Activated CD4-positive, alpha-beta T cell treated with anti-CD3 and anti-CD28 coated beads, Interleukin-2, amount 50 U/mL, for 1 hour (primary cell): ENCODE results near the gene FICD.
"Not testable (repeated sequence)": the region's sequence is repeated elsewhere in the genome, so short reads cannot be mapped to it uniquely, and the experiment has no call there.

Source experiments
- DNase-seq: peaks from one replicate; pipeline ENCODE4 v3.0.0-alpha.2; 2020

The FICD gene

DNA sequence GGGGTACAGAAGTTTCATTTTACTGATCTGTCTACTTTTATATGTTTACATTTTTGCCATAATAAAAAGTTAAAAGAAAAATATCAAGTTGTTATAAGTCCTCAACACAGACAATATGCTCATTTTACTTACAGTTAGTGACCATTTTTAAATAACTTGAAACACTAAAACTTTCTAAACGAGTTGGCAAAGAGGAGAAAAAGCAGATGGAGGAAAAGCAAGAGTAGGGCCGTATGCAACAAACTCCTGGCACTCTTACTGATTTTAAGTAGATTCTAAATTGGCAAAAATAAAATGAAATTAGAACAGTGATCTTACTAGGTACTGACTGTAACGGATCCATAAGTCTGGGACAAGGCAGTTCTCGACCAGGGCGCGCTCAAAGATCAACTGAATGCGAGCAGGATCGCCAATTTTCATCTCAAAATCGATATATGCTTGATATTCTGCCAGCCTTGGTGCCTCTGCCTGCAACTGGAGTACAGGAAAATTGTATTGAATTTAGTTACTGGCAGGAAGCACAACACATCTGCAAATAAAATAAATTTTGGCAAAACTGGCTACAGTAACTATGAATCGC lies 23.6 kb downstream of the FICD start:
- DNase-seq = no peak

DNA sequence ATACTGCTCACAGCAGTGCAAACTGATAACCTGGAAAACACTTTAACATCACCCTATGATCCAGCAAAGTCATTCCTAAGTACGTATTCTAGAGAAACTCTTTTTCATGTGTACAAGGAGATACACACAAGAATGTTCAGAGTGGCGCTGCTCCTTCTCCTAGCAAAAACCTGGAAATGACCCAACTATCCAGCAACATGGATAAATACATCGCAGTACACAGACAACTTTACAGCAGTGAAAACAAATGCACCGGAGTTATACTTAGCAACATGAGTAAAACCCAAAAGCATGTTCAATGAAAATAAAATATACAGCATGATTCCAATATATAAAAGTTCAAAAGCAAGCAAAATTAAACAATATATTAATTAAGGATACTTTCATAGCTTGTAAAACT lies 27.2 kb downstream of the FICD start:
- DNase-seq = no peak

DNA sequence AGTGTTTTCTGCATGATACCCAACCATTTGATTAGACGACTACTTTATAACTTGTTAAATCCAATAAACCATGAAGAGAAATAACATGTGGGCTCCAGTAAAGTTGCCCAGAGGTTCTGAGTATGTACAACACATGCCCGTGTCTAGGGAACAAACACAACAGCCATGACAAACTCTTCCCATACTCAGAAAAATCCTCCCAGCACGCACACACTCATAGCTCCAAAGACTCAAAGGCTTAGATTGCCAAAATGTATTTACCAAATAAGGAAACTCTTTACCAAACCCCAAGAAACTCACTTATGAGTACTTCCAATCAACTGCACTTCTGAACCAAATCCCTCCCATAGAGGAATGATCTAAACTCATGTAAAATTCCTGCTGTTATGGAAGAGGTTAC lies 28.6 kb downstream of the FICD start:
- DNase-seq = no peak

DNA sequence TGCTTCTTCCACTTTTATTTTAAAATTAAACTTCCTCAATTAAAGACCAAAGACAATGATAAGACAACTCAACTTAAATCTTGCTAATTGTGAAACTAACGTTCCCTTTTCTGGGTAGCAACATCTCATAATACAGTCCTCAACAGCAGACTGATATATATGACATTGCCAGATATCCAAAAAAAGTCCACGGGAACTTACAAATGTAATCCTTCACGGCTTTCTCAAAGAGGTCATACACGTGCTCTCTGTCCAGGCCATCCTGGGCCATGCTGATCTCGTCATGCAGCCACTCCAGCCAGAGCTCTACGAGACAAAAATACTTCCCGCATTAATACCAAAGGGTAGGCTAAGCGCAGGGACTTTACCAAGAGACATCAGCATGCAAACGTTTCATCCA lies 32.6 kb downstream of the FICD start:
- DNase-seq = no peak

DNA sequence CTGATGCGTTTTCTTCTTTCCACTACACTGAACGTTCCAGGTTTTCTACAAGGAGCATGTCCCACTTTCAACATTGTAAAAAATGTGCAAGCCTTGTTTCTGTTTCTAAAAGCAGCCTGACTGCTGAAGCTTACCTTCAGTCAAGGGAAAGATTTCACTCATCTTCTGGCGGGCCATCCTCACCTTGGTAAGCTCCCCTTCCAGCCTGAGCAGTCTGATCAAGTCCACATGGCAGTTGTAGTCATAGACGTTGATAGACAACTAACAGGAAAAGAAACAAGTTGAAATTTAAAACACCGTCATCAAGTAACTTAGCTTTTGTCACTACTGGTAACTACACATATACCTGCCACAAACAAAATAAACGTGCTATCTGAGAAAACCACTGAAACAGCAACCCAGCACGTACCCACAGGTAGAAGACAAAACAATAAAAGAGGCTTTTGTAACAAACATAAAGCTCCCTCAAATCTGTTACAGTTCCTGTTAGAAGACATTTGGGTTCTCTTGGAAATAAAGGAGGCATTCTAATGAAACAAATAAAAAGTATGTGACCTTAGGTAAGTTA lies 34.0 kb downstream of the FICD start:
- no peak for DNase-seq

DNA sequence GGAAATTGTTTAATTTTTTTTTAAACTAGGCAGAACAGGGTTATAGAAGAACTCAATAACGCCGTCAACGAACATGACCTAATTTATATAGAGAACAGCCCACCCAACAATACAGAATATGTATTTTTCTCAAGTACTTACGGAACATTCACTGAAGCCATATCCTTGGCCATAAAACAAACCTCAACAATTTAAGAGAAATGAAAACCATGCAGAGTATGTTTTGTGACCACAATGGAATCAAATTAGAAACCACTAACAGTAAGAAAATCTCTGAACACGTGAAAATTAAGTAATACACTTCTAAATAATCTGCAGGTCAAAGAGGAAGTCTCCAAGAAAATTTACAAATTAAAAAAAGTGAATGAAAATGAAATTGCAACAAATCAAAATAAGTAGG lies 36.5 kb downstream of the FICD start:
- no peak for DNase-seq

DNA sequence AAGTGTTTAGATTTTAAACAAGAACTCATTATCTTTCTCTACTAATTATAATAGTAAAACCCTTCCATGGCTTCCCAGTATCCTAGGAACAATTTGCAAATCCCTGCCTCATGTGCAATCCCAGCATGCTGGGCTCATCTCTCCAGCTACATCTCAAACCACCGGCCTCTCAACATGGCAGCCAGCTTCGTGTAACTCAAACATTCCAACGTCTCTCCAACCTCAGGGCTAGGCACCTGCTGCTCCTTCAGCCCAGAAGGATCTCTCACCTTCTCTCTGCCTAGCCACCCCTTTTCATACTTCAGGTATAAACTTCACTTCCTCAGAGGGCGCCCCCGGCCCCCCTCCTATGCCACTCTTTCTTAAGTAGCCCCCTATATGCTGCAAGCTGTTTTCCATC lies 38.7 kb downstream of the FICD start:
- DNase-seq = no peak

DNA sequence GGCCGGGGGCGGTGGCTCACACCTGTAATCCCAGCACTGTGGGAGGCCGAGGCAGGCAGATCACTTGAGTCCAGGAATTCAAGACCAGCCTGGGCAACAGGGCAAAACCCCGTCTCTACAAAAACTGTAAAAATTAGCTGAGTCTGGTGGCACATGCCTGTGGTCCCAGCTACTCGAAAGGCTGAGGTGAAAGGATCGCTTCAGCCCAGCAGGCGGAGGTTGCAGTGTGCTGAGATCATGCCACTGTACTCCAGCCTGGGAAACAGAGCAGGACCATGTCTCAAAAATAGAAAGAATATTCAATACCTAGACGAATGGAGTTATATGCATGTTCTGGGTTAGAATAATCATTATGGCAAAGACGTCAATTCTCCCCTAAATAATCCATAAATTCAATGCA lies 40.3 kb downstream of the FICD start:
- DNase-seq = not testable (repeated sequence)

DNA sequence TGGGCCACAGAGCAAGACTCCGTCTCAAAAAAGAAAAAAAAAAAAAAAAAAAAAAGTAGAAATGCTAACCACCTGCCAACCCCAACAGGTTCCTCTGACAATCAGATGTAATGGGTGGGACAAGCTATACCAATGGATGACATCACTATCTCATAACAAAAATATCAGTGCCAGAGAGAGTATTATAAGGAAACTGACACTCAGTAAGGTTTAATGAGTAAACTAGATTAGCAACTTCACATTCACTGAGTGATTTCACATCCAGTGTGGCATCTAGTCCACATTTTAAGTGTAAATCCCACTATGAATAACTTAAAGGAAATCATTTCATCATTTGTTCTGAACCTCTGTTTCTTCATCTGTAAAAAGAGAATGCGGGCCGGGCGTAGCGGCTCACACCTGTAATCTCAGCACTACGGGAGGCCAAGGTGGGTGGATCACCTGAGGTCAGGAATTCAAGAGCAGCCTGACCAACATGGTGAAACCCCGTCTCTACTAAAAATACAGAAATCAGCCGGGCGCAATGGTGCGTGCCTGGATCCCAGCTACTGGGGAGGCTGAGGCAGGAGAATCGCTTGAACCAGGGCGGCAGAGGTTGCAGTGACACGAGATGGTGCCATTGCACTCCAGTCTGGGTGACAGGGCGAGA lies 44.1 kb downstream of the FICD start:
- no peak for DNase-seq

DNA sequence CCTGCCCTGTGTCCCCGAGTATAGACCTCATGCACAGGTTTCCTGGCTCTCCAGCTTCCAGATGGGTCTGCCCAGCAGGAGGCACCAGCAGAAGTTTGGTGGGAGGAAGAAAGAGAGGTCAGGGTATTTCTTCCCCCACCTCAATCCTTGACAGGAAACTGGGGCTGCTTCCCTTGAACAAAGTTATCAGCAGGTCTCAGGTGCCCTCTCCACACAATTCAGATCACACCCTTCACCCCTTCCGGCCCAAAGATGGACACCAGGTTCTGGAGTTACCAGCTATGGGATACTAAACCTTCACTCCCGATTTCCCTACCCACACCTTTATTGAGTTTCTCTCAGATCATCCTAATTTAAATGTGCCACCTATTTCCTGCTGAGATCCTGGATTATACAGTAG lies 44.7 kb downstream of the FICD start:
- no peak for DNase-seq

DNA sequence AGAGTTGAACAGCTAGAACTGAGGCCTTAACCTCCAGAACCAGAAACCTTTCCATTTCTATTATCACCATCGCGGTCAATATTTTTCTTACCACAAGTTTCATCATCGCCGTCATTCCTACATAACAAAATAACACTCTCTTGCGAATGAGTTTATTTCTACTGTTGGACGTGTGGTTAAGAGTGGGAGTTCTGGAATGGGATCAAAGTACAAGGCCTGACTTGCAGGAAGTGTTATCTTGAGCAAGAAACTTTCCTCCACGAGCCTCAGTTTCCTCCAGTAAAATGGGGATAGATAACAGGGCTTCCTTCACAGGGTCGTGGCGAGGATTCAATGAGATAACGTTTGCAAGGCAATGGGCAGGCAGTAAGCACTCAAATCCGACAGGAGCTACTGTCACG lies 45.2 kb downstream of the FICD start:
- no peak for DNase-seq

DNA sequence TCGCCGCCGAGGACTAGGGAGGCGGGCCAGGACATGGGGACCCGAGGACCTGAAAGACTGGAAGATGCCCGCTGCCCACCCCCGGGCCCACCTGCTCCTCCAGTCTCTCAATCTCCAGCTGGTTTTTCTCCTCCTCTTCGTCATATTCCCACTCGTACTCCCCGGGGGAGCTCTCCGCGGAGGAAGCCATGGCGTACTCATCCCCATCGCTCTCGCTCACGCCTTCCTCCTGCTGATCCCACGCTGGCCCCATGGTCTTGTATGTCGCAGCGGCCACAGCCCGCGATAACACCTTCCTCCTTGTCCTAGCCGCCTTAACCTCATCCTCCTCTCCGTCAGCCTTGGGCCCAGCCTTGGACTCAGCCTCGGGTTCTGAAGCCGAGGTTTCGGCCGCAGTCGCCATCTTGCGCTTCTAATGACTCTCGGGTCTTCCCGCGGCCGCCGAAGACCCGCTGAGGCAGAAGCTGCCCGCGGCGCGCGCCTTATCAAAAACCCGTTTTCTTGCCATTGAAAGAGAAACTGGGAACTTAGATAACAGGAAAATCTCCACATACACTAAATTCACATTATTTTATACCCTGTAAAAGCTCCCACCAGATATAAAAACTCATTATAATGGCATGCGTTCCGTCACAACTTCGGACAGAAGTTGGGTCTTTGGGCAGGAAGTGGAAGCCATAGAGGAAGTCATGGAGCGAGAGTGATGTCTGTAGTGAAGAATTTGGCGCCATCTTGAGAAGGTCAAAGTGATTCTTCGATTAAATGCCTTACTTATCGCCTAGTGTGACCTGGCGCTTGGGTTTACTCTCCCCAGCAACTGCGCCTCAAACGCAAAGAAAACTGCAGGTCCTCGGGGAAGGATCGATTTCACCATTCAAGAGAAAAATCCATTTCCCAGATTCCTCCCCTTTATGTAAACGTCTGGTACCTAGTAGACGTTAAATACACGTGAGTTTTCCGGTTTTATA lies 46.0 kb downstream of the FICD start, which contains the start of gene SART3:
Gene SART3, minus strand, starts transcription at position 422 of the 968 bp plus-strand sequence. Its CDS starts 19 bp downstream, at position 403.
- DNase-seq = peak; percentile 81

DNA sequence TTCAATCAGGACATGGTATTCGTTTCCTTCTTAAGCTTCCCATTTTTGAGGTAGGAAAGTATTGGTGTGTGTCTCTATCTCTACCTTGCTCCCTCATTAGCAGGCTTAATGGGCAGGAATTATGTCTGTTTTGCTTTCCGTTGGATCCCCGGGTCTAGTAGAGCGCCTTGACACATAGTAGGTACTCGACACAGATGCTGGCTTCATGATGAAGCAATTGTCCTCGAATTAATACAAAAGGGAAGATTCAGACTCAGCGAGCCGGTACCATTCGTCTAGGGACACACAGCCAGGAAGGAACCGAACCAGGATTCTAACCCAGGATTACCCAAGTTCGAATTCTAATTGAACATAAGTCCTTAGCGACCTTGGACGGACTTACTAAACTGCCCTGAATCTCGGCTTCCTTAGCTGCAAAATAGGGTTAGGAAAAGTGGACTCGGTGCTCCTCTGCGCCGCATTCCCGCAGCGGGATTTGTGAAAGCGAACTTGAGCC lies 46.8 kb downstream of the FICD start:
- no peak for DNase-seq

DNA sequence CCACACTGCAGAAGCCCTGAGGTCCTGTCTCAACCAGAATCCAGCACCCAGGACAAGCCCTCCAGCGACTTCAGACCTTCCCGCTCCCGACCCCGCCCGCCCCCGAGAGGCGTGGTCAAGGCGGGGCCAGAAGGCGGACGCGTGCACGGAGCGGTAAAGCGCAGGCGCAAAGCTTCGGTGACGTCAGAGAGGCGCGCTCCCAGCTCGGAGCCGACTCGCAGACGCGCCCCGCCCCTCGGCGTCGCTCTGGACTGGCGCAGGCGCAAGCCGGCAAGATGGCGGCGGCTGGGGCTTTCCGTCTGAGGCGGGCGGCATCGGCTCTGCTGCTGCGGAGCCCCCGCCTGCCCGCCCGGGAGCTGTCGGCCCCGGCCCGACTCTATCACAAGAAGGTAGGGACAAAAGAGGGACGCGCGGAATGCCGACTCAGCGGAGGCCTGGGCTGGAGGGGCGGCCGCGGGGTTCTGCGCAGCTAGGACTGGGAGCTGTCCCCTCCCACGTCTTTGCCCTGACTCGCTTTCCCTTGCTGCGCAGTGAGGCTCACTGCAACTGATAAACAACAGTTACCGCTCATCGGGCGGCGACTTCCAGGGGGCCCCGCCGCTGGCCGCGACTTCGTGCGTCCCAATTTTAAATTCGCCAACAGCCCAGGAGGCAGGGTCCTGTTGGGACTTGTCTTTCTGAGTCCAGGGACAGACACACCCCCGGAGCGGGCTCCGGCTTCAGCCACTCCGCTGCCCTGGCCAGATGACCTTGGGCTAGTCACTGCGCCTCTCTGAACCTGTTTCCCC lies 47.5 kb downstream of the FICD start, which contains the start of gene ISCU:
Gene ISCU, plus strand, starts transcription at position 249 of the 788 bp plus-strand sequence. Its CDS starts 27 bp downstream, at position 276.
- DNase-seq = peak; percentile 98

DNA sequence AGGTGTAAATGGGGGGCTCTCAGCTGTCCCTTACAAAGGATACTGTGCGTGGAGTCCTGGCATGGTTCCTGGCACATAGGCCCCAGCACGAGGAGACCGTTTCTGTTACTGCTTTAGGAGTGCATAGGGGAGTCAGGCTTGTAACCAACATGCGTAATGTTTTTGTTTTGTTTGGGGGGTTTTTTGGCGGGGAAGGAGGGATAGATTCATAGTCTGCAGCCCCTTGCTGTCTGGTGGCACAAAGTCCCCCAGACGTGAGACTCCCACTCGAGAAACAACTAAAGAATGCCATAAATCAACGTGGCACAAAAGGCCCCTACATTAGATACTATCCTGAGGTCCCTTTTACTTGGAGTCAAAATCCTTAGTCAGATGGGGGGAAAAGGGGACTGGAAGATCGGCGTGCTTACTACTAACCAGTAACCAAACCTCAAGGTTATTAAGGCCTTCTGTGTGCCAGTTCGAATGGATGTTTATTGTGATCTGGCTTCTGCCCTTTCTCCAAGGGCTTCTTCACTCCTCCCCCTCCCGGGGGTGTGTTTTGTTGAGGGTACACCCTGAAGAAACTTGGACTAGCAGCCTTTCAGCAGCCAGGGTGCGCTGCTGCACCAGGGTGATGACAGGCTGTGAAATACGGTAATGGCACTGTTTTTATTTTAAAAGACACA lies 48.2 kb downstream of the FICD start:
- peak; percentile 85 for DNase-seq

DNA sequence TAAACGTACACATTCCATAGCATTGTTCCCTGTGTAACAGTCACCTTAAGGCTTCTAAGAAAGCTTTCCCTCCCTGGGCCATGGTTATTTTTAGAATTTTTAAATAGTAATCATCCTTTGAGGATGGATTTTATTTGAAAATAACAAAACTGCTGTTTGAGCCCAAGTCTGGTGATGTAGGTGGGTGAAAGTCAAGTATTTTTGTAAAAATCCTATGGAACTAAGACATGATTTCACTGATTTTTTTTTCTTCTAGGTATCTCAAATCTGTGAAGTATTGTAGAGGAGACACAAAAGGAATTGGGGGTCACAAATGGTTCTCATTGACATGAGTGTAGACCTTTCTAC lies 48.7 kb downstream of the FICD start:
- no peak for DNase-seq

DNA sequence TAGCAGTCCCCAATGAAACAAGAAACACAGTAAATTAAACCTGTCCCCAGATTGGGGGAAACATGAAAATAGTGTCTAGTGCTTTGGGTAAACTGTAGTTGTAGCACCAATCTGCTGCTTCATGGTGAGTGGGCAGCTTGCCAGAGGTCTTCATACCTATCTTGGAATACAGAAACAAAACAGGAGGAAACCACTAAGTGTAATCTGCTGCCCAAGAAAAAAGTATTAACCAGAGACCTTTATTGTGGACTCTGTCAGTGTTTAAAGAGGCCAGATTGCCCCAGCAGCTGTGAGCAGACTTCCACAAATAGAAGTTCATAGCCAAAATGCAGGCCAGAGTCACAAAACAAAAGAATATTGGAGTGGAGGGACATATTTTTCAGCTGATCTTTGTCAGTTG lies 49.6 kb downstream of the FICD start:
- DNase-seq = no peak

DNA sequence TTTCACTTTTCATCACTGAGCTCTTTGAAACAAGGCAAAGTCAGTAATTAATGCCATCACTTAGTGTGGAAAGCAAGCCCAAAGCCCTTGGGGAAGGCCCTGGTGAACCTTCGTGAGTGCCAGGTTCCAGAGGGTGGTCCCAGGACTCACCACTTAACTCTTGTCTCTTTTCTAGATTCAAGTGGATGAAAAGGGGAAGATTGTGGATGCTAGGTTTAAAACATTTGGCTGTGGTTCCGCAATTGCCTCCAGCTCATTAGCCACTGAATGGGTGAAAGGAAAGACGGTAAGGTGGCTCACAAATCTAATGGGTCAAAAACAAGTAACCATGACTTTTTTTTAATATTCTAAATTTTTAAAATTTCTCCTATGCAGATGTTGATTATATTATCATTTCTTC lies 50.1 kb downstream of the FICD start:
- DNase-seq = no peak

DNA sequence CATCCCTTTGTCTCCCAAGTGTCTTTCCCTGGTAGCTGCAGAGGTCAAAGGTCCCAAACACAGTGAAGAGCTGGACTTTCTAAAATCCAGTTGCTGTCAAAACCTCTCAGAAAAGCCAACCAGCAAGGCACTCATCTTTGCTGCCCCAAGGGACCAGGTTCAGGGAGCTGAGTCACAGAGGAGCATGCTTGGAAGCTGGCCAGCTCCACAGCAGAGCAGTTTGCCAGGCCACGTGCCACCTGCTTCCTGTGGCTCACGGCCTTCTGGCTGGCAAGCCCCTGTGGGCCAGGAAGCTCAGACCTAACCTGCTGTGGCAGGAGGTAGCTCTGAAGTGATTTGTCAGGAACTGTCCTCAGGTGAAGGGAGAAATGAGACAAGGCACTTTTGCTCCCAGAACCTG lies 50.9 kb downstream of the FICD start:
- peak; percentile 57 for DNase-seq

DNA sequence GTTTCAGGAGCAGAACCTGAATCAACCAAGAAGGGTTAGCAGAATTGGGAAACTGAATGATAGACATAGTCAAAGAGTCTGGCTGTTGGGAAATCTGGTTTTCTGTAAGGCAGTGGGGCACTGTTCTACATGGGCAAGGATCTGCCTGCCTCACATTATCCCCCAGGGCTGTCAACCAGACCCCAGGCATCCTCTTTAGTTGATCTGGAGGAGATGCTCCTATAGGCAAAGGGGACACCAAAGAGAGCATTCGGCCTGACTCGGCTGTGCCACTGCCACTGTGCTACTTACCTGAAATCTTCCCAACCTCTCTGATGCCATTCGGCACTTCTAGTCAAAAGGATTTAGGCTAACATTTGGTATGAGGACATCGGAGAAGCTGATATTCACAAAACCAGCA lies 51.4 kb downstream of the FICD start:
- no peak for DNase-seq

DNA sequence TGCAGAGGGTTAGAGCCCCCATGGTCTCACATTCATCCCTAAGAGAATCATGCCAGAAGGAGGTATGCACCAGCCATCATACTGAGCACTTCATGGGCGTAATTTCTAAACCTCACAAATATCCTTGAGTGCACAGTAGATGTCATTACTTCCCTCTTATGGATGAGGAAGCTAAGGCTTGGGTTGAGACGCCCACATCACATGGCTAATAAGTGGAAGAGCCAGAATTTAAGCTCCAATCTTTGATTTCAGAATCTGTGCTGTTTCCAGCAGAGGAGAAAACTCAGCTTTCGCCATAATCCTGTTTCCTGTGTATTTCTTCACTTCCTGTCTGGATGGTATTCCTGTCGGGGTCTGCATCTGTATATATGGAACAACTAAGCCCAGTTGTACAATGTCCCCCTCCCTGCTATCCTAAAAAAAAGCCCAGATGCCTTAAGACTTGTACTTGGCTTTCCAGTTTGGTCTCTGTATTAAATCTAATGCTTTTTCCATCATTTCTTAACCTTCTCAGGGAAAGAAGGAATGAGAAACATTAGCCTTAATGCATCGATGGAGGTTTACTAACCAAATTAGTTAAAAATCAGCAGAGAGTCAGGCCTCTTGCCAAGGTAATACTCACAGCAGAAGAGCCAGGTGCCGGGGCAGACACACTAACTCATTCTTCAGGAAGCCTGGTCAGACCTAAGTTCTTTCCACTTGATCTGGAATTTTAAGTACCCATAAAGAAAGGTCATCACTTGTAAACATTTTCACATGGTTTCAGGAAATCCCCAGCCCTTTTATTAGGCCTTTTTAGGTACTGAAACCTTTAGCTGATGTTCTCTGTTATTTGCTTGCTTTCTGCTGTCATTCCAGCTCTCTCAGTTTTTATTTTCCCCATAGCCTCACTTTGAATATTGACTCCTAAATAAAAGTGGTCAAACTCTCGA lies 52.6 kb downstream of the FICD start:
- DNase-seq = no peak
